Glutamatergic neuron (in vitro differentiated cells): ENCODE measurements around the gene TDRD3. TPM values are rescaled to one million over a fixed set of nuclear protein-coding genes. Genes with fewer than 3 reads are reported as not detected.

Experiments used
- DNase-seq: peaks from one replicate; pipeline ENCODE4 v3.0.0; 2022
- H3K27ac Mint-ChIP-seq: one replicate; pipeline ENCODE4 v1.8.0; 2020; ENCODE audit warnings: mild to moderate bottlenecking, mixed read lengths, inconsistent platforms; ENCODE audit not compliant: unreplicated experiment
- H3K27me3 Mint-ChIP-seq: one replicate; pipeline ENCODE4 v1.8.0; 2020; ENCODE audit warnings: mild to moderate bottlenecking, moderate library complexity, mixed read lengths, inconsistent platforms; ENCODE audit not compliant: unreplicated experiment
- H3K36me3 Mint-ChIP-seq: one replicate; pipeline ENCODE4 v1.8.0; 2020; ENCODE audit warnings: mild to moderate bottlenecking, mixed read lengths, inconsistent platforms; ENCODE audit not compliant: unreplicated experiment
- H3K4me1 Mint-ChIP-seq: one replicate; pipeline ENCODE4 v1.8.0; 2020; ENCODE audit warnings: mild to moderate bottlenecking, low read depth, mixed read lengths, inconsistent platforms; ENCODE audit not compliant: unreplicated experiment
- H3K4me3 Mint-ChIP-seq: one replicate; pipeline ENCODE4 v1.8.0; 2020; ENCODE audit warnings: mild to moderate bottlenecking, mixed read lengths, inconsistent platforms; ENCODE audit not compliant: unreplicated experiment
- H3K9me3 Mint-ChIP-seq: one replicate; pipeline ENCODE4 v1.8.0; 2020; ENCODE audit warnings: mild to moderate bottlenecking, moderate library complexity, mixed read lengths, inconsistent platforms; ENCODE audit not compliant: unreplicated experiment
- CTCF ChIP-seq: fragments of 200-600 bp; sonication (generic); IDR thresholded peaks from one replicate; pipeline ENCODE4 v1.5.0; 2021; ENCODE audit not compliant: partially characterized antibody, unreplicated experiment
- total RNA-seq: library from RNA; stranded (reverse); fragmentation: NEBNext Ultra II Directional; extraction: Animal tissue kit (Norgen Biotek cat#: 25700); gene quantifications from one replicate; pipeline ENCODE4 v1.2.1, GENCODE V29; 2021; ENCODE audit not compliant: unreplicated experiment

The TDRD3 gene
- total RNA-seq, 1 donor from 2014 or later: 15.8 TPM

GRCh38 chr13:60509601-60510386 is 112.8 kb downstream of the TDRD3 start:
- no peaks in the 10 kb centered on the region for H3K4me1 Mint-ChIP-seq
- no peak for TF ChIP-seq CTCF
- peaks cover 21% of the 10 kb centered on the region for H3K36me3 Mint-ChIP-seq
- peaks cover 2% of the 10 kb centered on the region for H3K9me3 Mint-ChIP-seq
- peaks cover 4% of the 10 kb centered on the region for H3K27me3 Mint-ChIP-seq
- no peak for DNase-seq
- H3K27ac Mint-ChIP-seq: no peak overlapping the region
- no peak overlapping the region for H3K4me3 Mint-ChIP-seq

GRCh38 chr13:60511637-60512036 is 114.6 kb downstream of the TDRD3 start:
- no peak for DNase-seq
- TF ChIP-seq CTCF: no peak
- Mint-ChIP-seq H3K36me3 (peaks cover 15% of the 10 kb centered on the region), H3K27me3 (peaks cover 4% of the 10 kb centered on the region), H3K27ac (no peak overlapping the region), H3K4me1 (no peaks in the 10 kb centered on the region), H3K4me3 (no peak overlapping the region), H3K9me3 (no peaks in the 10 kb centered on the region)

- no peak for TF ChIP-seq CTCF
- Mint-ChIP-seq H3K9me3 (no peaks in the 10 kb centered on the region), H3K4me1 (no peaks in the 10 kb centered on the region), H3K27me3 (peaks cover 4% of the 10 kb centered on the region), H3K36me3 (peaks cover 15% of the 10 kb centered on the region), H3K27ac (no peak overlapping the region), H3K4me3 (no peak overlapping the region)
- no peak for DNase-seq
Measured at GRCh38 chr13:60514891-60515290, 117.9 kb downstream of the TDRD3 start.

- H3K4me1 Mint-ChIP-seq: no peaks in the 10 kb centered on the region
- H3K9me3 Mint-ChIP-seq: no peaks in the 10 kb centered on the region
- peaks cover 3% of the 10 kb centered on the region for H3K36me3 Mint-ChIP-seq
- DNase-seq: no peak
- no peaks in the 10 kb centered on the region for H3K27me3 Mint-ChIP-seq
- no peak for TF ChIP-seq CTCF
- no peak overlapping the region for H3K4me3 Mint-ChIP-seq
- no peak overlapping the region for H3K27ac Mint-ChIP-seq
Measured at GRCh38 chr13:60519496-60519895, 122.5 kb downstream of the TDRD3 start.

- Mint-ChIP-seq H3K9me3 (no peaks in the 10 kb centered on the region), H3K4me1 (no peaks in the 10 kb centered on the region), H3K4me3 (no peak overlapping the region), H3K36me3 (no peaks in the 10 kb centered on the region), H3K27me3 (no peaks in the 10 kb centered on the region), H3K27ac (no peak overlapping the region)
- DNase-seq: no peak
- no peak for TF ChIP-seq CTCF
Measured at GRCh38 chr13:60520902-60521569, 124.0 kb downstream of the TDRD3 start.
